Right ventricle myocardium superior (tissue), 1 donor: Measurements from ENCODE around the gene NRXN2. TPM values are rescaled to one million over a fixed set of nuclear protein-coding genes. Genes with fewer than 3 reads are reported as not detected.

Source experiments
- ATAC-seq: fragments of 200-7000 bp; cut with Tn5 transposase; one replicate; pipeline ENCODE4 v1.9.1; 2020; ENCODE audit warnings: mild to moderate bottlenecking; ENCODE audit not compliant: poor library complexity
- DNase-seq: peaks from one replicate; pipeline ENCODE4 v3.0.0-alpha.2; 2020
- intact Hi-C: fragments of 100-400 bp; cut with DNase I; formaldehyde crosslinking; loops from one replicate; pipeline ENCODE4 v1.11.2; 2022
- total RNA-seq: library from RNA; stranded (reverse); fragmentation: NEBNext Ultra II Directional; extraction: Animal tissue kit (Norgen Biotek cat#: 25700); gene quantifications from one replicate; pipeline ENCODE4 v1.2.1, GENCODE V29; 2021
- donor health status: DM: no; HTN: yes; CAD: no; lungs with severe emphysema.

The NRXN2 gene
- total RNA-seq, 1 donor from 2014 or later: 0.86 TPM

DNA sequence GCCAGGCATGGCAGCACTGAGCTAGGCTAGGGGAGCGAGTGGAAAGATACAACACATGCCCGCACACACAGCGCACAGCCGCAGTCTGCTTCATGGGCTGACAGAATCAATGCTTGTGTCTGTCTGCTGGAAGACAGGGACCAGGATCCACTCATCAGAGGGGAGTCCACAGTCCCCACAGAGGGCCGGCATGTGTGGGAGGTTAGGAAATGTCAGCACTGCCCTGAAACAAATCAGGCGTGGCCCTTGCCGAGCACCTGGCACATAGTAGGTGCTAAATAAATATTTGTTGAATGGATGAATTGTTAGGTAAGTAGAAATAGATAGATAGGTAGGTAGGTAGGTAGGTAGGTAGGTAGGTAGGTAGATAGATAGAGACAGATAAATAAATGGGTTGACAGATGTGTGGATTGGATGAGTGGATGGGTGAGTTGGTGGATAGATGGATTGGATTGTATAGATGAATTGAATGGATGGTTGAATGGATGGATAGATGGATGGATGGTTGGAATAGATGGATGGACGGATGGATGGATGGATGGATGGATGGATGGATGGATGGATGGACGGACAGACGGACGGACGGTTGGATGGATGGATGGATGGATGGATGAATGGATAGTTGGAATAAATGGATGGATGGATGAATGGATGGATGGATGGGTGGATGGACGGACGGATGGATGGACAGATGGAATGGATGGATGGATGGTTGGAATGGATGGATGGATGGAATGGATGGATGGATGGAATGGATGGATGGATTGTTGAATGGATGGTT is 128.6 kb downstream of the NRXN2 start:
- ATAC-seq (no peak), DNase-seq (peak; percentile 19)
- intact Hi-C loops: no loop called here

GRCh38 chr11:64593156-64594105 is 129.6 kb downstream of the NRXN2 start:
- DNase-seq: peak; percentile 34
- ATAC-seq: no peak
- intact Hi-C loops: no loop called here

DNA sequence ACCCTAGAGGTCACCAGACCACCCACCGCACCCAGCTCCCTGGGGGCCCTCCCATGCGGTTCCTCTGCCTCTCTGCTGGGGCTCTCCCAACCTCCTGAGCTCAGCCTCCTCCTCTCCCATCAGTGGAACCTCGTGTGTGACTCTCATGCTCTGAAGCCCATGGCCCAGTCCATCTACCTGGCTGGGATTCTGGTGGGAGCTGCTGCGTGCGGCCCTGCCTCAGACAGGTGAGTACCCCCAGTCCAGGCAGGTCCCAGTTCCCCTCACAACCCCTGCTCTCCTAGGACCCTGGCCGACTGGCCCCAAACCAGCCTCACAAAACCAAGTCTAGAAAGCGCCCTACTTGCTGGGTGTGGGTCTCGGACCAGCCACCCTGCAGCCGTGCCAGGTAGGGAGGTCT is 130.3 kb downstream of the NRXN2 start:
- ATAC-seq (no peak), DNase-seq (peak; percentile 18)
- intact Hi-C loops: no loop called here

GRCh38 chr11:64592234-64592615 is 130.8 kb downstream of the NRXN2 start:
- intact Hi-C loops: no loop called here
- peak; percentile 9 for DNase-seq
- ATAC-seq: no peak

DNA sequence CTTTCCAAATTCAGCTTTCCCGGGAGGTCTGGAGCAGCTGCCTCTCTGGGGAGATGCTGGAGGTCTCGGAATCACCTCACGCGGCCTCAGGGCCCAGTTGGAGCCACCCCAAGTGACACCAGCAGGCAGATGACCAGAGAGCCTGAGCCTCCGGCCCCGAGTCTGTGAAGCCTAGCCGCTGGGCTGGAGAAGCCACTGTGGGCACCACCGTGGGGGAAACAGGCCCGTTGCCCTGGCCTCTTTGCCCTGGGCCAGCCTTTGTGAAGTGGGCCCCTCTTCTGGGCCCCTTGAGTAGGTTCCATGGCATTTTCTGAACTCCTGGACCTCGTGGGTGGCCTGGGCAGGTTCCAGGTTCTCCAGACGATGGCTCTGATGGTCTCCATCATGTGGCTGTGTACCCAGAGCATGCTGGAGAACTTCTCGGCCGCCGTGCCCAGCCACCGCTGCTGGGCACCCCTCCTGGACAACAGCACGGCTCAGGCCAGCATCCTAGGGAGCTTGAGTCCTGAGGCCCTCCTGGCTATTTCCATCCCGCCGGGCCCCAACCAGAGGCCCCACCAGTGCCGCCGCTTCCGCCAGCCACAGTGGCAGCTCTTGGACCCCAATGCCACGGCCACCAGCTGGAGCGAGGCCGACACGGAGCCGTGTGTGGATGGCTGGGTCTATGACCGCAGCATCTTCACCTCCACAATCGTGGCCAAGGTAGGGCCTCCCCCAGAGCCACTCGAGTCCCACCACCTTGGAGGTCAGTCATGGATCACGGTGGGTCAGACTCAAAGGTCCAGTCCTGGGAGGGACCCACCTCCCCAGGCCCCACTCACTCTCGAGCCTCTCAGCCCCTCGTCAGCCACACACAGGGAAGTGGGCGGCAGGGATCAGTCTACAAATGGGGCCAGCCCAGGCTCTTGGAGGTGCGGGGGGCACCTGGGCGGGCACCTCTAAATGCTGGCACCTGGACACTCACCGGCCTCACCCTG is 131.5 kb downstream of the NRXN2 start:
- intact Hi-C loops: no loop called here
- ATAC-seq (no peak), DNase-seq (peak; percentile 22)

DNA sequence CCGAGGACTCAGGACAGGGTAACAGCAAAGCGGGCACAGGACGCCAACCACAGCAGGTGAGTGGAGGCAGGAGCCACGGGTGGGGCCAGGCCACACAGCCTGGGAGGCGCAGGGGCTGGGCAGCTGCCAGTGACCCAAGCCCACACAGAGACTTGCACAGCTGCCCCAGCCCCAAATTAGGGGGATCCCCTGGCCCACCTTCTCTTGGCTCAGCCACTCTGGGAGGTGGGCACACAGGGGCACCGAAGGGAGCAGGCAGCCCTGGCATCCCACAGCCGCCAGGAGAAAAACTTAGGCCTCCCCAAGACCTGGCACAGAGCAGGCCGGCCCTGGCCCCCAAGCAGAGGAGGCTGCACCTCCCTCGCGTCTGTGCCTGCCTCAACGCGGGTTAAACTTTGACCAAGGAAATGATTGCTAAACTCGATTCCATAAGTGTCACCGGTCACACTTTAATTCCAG is 132.2 kb downstream of the NRXN2 start, which contains the start of gene SLC22A12:
Gene SLC22A12 (plus strand): TSS at position 458 of the 459 bp plus-strand sequence. CDS start 337 bp downstream, outside the sequence.
- intact Hi-C loops: no loop called here
- DNase-seq: peak; percentile 18
- no peak for ATAC-seq

DNA sequence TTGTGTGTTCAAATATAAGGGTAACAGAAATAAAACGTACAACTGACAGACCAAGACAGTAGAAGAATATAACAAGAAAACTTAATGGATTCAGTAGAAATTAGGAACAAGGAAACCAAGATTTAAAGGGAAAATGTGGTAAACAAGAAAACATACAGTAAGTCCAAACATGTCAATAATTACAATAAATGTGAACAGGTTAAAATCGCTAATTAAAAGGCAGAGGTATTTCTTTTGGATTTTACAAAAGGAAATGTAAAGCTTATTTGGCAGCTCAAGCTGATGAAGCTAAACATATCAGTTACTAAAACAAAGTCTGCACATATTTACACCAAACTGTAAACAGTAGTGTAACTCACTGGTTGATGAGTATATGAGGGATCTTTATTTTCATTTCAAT is 134.3 kb downstream of the NRXN2 start:
- intact Hi-C loops: no loop called here
- no peak for ATAC-seq
- no peak for DNase-seq

DNA sequence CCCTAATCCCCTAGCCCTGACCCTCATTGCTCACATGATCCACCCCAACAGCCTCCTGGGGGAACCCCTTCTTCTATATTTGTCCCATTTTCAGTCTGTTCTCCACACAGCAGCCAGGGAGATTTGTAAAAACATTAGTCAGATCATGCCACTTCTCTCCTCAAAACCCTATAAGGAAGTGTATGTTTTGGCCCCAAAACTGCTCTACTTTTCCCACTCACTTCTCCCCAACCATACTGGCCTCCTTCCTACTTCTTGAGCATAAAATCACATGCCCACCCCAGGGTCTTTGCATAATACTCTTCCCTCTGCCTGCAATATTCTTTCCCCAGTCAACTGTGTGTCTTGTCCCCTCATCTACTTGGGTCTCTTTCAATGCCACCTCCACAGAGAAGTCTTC is 136.6 kb downstream of the NRXN2 start:
- ATAC-seq (no peak), DNase-seq (no peak)
- intact Hi-C loops: no loop called here

GRCh38 chr11:64585150-64585549 is 137.8 kb downstream of the NRXN2 start:
- no peak for DNase-seq
- intact Hi-C loops: no loop called here
- no peak for ATAC-seq

DNA sequence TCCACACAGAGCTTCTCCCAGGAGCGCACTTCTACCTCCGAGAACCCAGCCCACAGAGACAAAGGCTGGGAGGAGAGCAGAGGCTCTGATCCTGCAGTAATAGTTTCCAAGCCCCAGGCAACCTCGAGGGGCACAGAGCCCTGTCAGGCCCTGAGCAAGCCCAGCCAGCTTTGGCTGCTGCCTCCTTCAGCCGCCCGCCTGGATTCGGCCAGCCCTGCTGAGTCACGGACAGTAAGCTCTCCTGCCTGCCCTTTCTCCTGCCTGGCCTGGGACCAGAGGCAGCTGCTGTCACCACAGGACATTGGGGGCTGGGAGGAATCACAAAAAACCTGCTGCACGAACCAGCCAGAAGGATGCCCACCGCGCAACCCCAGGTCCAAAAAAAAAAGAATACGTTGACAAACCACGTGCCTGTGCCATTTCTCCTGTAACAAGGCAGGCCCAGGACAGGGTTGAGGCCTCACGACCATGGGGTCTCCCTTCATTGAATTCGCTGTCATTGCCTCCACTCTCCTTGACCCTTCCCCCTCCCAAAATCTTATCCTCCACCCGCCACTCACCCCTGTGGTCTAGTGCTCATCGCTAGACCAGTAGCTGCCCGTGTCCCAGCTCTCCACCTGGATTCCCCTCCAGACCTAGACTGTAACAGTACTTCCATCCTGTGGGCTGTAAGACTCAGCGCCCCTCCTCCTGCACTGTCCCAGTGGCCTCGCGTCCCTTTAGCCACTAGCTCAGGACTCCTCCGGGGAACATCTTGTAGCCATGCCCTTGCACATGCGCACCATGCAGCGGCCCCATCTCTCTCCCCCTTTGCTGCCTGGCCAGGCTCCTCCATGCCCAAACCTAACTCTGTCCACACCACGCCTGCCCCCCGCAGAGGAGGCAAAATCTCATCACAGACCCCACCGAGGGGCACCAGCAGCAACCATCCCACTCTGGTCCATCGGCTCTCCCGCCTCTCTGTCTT is 139.4 kb downstream of the NRXN2 start:
- intact Hi-C loops: no loop called here
- DNase-seq: peak; percentile 56
- peak; percentile 88 for ATAC-seq

DNA sequence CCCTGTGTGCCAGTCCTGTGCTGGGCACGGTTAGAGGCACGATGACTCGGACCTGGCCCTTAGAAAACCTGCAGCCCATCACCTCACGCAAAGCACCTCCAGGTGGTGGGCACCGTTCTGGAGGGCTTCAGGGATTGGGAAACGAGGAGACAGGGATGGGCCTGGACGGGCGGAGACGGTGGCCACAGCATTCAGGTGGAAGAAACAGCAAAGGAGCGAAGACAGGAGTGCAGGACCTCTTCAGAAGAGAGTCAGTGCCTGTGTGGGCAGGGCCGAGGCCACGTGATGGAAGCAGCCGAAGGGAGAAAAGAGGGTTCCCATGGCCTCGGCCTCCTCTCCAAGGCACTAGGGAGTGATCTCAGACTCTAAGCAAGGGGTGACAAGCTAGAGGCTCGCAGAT is 140.1 kb downstream of the NRXN2 start:
- DNase-seq (no peak), ATAC-seq (peak; percentile 32)
- intact Hi-C loops: no loop called here

GRCh38 chr11:64581057-64581523 is 141.9 kb downstream of the NRXN2 start:
- DNase-seq: no peak
- intact Hi-C loops: no loop called here

GRCh38 chr11:64580412-64580811 is 142.6 kb downstream of the NRXN2 start:
- intact Hi-C loops: no loop called here
- ATAC-seq: no peak
- peak; percentile 12 for DNase-seq

More at GRCh38 chr11:64581057-64581523, 141.9 kb downstream of the NRXN2 start:
- ATAC-seq: no peak

- intact Hi-C loops: no loop called here
- no peak for DNase-seq
- ATAC-seq: no peak
Observed at GRCh38 chr11:64577202-64577601, 145.8 kb downstream of the NRXN2 start.

GRCh38 chr11:64572143-64572542 is 150.9 kb downstream of the NRXN2 start:
- ATAC-seq (no peak), DNase-seq (no peak)
- intact Hi-C loops: no loop called here

DNA sequence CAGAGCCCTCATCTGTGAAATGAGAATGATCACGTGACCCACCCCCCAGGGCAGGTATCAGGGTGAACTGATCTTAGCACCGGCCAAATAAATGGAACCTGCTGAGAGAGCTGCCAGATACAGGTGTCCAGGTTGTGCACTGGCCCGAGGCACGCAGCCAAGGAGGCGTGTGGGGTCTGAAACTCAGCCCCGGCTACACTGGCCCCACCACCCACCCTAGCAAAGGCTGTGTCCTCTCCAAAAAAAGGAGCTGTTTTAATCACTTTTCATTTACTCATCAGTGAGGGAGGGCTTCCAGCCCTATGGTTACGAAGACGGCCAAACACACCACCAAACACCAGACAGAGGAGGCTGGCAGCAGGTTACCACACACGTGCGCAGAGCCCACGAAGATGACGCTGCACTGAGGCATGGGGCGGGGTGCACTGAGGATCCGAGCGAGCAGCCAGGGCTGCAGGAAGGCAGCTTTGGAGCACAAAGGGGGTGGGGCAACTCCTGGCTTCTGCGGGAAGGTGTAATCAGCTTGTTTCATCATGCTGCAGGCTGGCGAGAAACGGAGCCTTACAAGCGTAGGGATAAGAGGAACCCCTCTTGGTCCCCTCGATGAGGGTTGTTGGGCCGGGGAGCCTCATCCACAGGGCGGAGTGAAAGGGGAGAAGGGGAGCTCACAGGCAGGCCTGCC is 151.4 kb downstream of the NRXN2 start:
- DNase-seq (no peak), ATAC-seq (no peak)
- intact Hi-C loops: no loop called here

DNA sequence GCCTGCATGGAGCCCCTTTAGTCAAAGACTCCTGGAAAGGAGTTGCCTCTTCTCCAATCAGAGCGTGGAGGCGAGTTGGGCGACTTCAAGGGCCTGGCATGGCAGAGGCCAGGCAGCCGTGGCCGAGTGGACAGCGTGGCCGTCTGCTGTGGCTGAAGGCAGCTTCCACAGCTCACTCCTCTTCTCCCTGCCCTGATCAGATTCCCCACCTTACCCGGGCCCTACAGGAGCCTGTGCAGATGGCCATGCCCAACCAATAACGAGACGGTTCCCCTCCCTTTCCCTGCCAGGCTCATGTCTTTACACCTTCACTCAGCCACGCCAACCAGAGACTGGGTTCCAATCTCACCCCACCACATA is 152.0 kb downstream of the NRXN2 start:
- DNase-seq (no peak), ATAC-seq (no peak)
- intact Hi-C loops: no loop called here
